Lower leg skin (tissue), 3 donors: ENCODE data around the gene GALNS.

Experiments
- POLR2A ChIP-seq, 2 donors: fragments of 450-650 bp; IDR thresholded peaks; one replicate each; pipeline ENCODE4 v1.6.1; 2016 to 2017; ENCODE audit warnings: antibody characterized with exemption in 2 of 2, mild to moderate bottlenecking in 1 of 2, moderate library complexity in 1 of 2
- TF ChIP-seq, protein P1 (sequence below), 3 donors: fragments of 450-650 bp; IDR thresholded peaks; one replicate each; pipeline ENCODE4 v1.5.1; 2016; ENCODE audit warnings: antibody characterized with exemption in 3 of 3, mild to moderate bottlenecking in 3 of 3, moderate library complexity in 2 of 3

DNA sequence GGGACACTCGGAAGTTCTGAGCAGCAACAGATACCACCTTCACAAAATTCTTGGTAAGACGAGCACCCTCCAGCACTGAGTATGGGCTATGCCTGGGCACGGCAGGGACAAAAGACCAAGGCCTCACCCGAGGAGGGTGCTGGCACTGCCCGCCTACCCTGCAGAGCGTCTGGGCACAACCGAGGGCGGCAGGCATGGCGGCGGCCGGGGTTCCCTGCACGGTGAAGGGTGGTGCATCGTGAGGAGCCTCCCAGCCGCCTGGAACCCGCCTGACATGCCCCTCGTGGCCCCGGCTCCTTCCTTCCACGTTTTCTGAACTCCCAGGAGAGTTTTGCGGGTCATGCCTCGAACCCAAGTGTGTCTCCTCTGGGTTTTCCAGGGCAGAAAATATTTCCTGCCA, 18.9 kb downstream of the GALNS start:
- TF ChIP-seq, protein P1, sequence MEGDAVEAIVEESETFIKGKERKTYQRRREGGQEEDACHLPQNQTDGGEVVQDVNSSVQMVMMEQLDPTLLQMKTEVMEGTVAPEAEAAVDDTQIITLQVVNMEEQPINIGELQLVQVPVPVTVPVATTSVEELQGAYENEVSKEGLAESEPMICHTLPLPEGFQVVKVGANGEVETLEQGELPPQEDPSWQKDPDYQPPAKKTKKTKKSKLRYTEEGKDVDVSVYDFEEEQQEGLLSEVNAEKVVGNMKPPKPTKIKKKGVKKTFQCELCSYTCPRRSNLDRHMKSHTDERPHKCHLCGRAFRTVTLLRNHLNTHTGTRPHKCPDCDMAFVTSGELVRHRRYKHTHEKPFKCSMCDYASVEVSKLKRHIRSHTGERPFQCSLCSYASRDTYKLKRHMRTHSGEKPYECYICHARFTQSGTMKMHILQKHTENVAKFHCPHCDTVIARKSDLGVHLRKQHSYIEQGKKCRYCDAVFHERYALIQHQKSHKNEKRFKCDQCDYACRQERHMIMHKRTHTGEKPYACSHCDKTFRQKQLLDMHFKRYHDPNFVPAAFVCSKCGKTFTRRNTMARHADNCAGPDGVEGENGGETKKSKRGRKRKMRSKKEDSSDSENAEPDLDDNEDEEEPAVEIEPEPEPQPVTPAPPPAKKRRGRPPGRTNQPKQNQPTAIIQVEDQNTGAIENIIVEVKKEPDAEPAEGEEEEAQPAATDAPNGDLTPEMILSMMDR (IDR thresholded peaks at IDR 0.05): no peak
- no peak for TF ChIP-seq POLR2A (IDR thresholded peaks at IDR 0.05)
